ENCODE measurements around the gene FERMT2.

The FERMT2 gene, protein sequence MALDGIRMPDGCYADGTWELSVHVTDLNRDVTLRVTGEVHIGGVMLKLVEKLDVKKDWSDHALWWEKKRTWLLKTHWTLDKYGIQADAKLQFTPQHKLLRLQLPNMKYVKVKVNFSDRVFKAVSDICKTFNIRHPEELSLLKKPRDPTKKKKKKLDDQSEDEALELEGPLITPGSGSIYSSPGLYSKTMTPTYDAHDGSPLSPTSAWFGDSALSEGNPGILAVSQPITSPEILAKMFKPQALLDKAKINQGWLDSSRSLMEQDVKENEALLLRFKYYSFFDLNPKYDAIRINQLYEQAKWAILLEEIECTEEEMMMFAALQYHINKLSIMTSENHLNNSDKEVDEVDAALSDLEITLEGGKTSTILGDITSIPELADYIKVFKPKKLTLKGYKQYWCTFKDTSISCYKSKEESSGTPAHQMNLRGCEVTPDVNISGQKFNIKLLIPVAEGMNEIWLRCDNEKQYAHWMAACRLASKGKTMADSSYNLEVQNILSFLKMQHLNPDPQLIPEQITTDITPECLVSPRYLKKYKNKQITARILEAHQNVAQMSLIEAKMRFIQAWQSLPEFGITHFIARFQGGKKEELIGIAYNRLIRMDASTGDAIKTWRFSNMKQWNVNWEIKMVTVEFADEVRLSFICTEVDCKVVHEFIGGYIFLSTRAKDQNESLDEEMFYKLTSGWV

DNA sequence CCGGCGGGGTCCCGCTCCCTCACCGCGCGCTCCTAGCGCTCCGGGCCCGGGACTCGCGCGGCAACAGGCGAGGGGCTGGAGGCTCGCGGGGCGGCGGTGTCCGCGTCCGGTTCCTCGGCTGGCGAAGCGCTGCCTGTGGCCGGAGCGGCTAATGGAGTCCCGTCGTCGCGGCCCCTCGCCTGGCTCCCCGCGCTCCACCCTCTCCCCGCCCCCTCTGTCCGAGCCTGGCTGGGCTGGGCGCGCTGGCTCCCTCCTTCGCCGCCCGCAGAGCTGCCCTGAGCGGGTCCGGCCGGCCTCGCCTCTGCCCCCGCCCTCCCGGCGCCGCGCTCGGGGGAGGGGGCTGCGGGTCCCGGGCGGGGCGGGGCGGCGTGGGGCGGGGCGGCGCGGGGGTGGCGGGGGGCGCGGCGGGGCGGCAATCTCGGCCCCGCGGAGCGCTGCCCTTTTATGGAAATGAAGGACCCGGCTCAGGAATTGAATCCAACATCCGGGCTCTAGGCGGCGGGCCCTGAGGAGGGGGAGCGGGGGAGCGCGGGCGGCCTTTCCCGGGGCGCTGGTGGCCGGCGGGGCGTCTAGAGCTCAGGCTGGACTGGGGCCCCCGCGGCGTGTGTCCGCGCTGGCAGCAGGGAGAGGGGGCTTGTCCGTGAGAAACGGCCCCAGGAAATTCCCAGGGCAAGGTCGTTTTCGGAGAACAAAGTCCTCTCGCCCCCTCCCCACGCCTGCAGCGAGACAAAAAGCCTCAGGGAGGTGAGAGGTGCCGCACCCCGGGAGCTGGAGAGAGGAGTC is at the start of gene FERMT2:
TSS of gene FERMT2 (minus strand) at position 153 of the 783 bp plus-strand sequence. CDS start 482 bp downstream, outside the sequence.
- peak; percentile 78 for DNase-seq

DNA sequence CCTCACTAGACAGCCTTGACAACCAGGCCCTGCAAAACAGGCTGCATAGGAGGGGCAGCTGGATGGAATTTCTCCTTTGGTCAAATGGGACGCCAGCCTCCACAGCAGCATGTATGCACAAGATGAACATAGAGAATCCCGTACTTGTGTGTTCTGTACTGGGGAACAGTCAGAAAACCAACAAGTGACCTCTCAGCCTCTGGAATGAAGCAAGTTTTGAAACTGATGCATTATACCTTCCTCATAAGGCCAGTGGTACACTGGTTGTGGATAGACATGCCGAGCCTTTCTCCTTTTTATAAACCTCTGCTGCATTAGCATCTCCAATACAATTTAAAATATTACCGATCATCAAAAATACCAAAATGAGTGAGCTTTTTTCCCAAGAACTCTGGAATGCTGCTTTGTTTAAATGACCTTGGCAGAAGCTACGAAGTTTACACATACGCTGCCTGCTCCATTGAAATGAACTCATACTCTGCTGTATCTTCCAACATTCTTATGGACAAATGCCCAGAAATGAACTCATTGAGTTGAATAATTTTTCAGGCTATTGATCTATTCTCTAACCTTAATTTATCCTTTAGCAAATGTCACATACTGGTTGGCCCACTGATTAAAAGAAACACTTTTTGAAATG is 47.6 kb upstream of the FERMT2 start:
- no peak for DNase-seq

DNA sequence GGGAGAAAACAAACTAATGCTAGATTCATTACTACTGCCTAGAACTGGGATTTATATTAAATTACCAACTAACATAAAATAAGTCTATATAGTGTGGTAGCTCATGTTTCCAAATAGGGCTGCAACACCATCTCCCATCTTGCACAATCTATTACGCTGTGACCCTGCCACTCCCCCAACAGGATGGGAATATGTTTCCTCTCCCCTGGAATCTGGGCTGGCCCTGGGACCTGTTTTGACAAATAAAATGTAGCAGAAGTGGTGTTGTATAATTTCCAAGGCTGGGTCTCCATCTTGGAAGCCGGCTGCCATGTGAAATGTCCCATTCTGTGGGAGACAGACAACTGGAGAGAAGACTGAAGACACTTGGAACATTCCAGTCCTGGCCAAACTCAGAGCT is 45.6 kb upstream of the FERMT2 start:
- no peak for DNase-seq

DNA sequence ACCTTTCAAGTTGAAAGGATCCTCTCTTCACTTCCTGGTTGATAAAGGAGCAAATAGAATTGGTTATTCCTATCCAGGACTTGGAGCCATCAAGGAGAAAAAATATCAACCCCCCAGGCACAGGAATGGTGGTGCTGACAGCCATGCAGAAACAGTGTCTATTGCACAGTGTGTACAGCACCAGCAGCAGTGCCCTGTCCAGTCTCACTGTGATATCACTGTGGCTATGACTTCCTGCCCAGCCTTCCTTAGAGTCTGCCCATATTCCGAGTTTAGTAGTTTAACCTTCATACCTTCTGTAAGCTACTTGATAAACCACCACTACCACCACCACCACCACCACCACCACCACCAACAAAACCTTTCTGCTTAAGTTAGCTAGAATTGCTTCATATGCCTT is 45.1 kb upstream of the FERMT2 start:
- DNase-seq = no peak

DNA sequence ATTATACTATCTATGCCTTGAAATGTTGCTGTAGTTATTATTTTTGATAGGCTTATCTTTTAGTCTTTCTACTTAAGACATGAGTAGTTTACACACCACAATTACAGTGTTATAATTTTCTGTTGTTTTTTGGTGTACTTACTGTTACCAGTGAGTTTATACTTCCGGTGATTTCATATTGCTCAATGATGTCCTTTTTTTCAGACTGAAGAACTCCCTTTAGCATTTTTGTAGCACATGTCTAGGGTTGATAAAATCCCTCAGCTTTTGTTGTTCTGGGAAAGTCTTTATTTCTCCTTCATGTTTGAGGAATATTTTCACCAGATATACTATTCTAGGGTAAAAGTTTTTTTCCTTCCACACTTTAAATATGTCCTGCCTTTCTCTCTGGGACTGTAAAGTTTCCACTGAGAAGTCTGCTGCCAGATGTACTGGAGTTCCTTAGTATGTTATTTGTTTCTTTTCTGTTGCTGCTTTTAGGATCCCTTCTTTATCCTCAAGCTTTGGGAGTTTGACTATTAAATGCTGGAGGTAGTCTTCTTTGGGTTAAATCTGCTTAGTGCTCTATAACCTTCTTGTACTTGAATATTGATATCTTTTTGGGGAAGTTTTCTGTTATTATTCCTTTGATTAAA is 41.5 kb upstream of the FERMT2 start:
- DNase-seq = no peak

DNA sequence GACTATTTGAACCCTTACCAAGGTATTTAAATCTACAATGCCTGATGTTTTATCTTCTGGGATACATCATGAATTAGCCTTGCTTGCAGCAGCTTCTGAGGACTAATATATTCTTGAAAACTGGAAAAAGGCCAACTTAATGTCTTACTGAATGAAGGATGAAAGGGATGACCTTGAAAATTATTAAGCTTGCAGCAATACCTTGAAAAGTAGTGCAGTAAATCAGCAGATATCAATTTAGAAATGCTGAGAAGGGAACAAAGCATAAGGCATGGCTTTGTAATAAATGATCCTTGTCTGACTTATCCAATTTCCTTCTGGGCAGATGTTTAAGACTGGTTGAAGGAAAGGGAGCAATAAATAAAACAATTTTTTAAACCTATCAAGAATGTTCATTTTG is 37.3 kb upstream of the FERMT2 start:
- DNase-seq = no peak

DNA sequence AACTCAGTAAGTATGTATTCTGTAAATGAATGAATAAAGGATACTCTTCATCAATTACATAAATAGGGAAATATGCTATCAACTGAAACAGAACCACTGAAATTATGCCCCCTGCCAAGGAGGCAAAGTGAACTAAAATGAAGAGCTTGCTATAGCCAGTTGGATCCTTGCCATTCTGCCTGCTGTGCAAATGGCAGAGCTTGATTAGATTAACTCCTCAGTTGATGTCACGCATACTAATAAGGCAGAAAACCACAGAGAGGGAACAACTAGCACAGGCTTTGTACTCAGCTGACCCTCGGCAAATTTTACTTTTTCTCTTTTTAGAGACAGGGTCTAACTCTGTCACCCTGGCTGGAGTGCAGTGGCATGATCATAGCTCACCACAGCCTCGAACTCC is 36.7 kb upstream of the FERMT2 start:
- DNase-seq = peak; percentile 89

DNA sequence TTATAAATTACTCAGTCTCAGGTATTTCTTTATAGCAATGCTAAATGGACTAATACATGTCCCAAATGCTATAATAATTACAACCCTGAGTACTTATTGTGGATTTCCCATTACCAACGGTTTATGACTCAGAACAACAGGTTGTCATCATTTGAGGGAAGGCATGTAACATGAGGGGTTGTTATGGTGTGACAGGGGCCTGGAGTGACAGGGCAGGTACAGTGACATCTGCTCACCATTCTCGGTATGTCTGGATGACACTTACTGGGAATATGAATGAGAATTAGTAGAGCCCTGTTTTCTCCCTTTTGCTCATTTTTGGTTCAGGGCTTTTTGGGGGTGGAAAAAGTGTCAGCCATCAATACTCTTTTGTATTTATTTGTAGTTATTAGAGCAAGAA is 36.2 kb upstream of the FERMT2 start:
- peak; percentile 25 for DNase-seq

DNA sequence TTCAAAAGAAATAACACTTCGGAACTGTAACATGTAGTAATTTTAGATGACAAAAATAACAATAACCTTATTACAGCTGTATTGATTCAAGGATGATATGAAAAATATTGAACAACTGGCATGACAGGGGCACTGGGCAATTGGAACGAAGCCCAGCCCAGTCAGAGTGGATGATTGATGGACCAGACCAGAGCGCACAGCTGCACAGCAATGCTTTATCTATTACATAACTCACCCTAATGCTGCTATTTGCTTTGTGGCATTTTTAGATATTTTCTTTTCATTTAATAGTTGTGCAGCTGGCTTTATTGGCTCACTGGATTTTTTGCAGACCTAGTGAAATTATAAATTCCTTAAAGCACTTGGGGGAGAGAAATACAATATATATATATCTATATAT is 26.9 kb upstream of the FERMT2 start:
- DNase-seq = no peak

GRCh38 chr14:52974406-52974805 is 23.6 kb upstream of the FERMT2 start:
- no peak for DNase-seq

DNA sequence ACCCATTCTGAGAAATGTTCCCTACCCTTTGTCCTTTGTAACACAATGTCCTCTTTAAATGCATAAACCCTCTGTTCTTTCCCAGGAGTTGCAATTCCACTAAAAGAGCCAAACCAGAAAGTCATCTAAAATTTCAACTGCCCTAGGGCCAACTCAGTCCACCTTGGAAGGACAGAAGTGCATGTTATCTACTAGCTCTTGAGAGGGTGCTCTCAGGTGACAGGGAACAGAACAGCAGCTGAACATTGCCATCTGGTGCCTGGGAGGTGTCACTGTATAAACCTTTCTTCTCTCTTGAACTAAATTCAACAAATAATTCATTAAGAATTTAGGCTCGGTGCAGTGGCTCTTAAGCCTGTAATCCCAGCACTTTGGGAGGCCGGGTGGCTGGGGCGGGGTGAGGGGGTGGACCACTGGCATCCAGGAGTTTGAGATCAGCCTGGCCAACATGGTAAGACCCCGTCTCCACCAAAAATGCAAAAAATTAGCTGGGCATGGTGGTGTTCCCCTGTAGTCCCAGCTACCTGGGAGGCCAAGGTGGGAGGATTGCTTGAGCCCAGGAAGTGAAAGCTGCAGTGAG is 10.3 kb upstream of the FERMT2 start:
- DNase-seq = peak; percentile 36

GRCh38 chr14:52960627-52961026 is 9.8 kb upstream of the FERMT2 start:
- no peak for DNase-seq

GRCh38 chr14:52954346-52955214 is 3.7 kb upstream of the FERMT2 start:
- DNase-seq = no peak

DNA sequence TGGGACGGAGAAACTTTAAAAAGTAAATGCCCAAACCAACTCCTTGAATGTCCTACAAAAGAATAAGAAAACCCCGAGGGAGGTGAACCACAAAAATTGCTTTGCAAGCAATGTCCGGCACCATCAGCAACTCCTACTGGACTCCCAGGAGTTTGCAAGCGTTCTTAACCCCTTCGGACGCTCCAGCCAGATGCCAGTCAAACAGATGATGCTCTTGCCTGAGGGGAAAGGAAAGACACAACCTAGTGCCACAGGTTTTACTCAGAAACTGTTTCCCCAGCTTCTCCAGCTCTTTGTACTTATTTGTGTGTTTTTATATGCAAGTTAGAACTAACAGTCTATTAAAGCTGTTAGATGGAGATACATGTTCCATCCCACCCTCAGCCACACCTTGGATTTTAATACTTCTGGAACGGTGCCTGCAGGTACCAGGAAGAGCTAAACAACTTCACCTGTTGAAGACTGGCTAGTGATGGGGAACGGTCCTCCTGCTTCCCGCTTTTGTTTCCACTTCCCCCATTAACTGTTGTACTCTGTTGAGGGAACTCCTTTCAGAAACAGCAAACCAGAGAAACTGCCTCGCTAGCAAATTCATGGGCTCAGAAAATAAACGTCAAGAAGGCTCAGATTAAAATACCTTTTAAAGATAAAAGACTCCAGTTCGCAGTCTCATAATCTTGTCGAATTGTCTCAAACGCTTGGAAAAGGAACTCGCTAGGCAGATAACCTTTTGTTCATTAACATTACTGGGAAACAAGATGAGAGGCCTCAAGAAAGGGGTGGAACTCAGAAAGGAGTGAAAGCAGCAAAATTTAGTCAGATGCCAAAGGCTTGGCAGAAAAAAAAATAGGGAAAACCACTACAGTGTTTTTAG is 1.1 kb upstream of the FERMT2 start:
- peak; percentile 41 for DNase-seq

DNA sequence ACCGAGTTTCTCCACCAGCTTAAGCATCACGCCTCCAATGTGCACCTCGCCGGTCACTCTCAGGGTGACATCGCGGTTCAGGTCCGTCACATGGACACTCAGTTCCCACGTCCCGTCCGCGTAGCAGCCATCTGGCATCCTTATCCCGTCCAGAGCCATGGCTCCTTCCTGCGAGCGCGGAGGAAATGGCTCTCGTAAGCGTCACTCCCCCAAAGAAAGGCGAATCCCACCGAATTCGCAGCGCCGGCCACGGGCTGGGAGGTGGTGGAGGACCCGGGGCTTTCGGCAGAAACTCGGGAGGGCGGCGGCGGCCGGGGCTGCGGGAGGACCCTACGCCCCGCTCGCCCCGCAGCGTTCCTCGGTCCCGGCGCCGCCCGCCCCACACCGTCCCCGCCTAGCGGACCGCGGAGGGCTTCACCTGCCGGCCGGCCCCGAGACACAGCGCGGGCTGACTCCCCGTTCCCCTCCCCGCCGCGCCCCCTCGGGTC is 396 bp downstream of the FERMT2 start:
- DNase-seq = peak; percentile 48

- DNase-seq = peak; percentile 27
Measured at GRCh38 chr14:52949711-52950409, 990 bp downstream of the FERMT2 start.

DNA sequence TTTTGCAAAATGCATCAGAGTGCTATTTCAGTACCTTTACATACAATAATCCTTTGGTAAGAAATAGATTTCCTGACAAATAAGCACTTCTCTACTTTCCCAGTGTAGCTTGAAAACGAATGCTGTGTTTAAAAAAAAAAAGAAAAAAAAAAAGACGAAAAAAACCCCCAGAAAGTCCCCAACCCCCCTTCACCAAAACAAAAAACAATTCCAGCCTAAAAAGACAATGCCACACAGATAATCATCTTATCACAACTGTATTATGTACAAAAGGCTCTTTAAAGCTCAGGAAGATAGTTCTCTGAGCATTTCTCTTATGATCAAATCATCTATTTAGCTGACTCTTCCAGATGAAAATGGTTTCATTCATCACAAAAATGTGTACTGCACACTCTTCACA is 1.6 kb downstream of the FERMT2 start:
- no peak for DNase-seq

- no peak for DNase-seq
Measured at GRCh38 chr14:52948836-52949235, 2.0 kb downstream of the FERMT2 start.

DNA sequence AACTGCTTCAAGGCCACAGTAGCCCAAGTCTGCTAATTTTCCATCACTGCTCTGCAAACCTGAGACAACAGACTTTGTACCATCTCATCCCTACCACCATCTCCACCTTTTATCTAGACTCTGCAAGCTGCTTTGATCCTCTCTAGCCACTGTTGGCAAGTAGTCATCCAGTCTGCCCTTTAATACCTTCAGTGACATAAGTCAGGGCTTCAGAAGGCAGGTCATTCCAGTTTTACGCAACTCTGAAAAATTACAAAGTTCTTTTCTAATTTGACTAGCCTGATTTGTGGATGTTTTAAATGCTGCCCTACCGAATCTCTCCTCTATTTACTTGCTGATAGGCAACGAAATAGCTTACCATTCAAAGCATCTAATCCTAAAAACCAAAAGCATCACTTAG is 2.8 kb downstream of the FERMT2 start:
- no peak for DNase-seq

All from DMS79 (cell line).